GM12878 (cell line): Measurements from ENCODE around the gene SLC2A14.

ENCODE experiments used
- ESRRA ChIP-seq: IDR thresholded peaks from 2 replicates; pipeline ENCODE4 v1.6.1; 2012; ENCODE audit warnings: mild to moderate bottlenecking, low read length, improper control_type of control experiment
- KDM1A ChIP-seq: fragments of 200-600 bp; sonication (generic); IDR thresholded peaks from 2 replicates; pipeline ENCODE4 v1.6.1; 2016; ENCODE audit warnings: borderline replicate concordance
- NR2C1 ChIP-seq: fragments of 450-650 bp; IDR thresholded peaks from 2 replicates; pipeline ENCODE4 v1.6.1; 2017; ENCODE audit warnings: antibody characterized with exemption, mild to moderate bottlenecking, moderate library complexity
- RFX5 ChIP-seq: IDR thresholded peaks from 2 replicates; pipeline ENCODE4 v1.6.1; 2011; ENCODE audit warnings: low read depth, low read length, improper control_type of control experiment
- YBX1 ChIP-seq: fragments of 450-650 bp; IDR thresholded peaks from 2 replicates; pipeline ENCODE4 v1.6.1; 2016; ENCODE audit warnings: antibody characterized with exemption
- TF ChIP-seq, protein P1 (sequence below): IDR thresholded peaks from 2 replicates; pipeline ENCODE4 v1.6.1; 2012; ENCODE audit warnings: low read depth, low read length, improper control_type of control experiment
- TF ChIP-seq, protein P2 (sequence below), 3 experiments: IDR thresholded peaks in 2 of 3; conservative IDR thresholded peaks in 1 of 3; 2 replicates each; pipeline ENCODE4 v1.5.1; 2011; ENCODE audit warnings: low read depth in 3 of 3, low read length in 3 of 3, mild to moderate bottlenecking in 3 of 3, control low read depth in 2 of 3, moderate library complexity in 2 of 3, inconsistent platforms in 1 of 3, mixed read lengths in 1 of 3; ENCODE audit not compliant: control insufficient read depth in 2 of 3, insufficient read depth in 1 of 3; ENCODE audit errors: extremely low read depth in 1 of 3

DNA sequence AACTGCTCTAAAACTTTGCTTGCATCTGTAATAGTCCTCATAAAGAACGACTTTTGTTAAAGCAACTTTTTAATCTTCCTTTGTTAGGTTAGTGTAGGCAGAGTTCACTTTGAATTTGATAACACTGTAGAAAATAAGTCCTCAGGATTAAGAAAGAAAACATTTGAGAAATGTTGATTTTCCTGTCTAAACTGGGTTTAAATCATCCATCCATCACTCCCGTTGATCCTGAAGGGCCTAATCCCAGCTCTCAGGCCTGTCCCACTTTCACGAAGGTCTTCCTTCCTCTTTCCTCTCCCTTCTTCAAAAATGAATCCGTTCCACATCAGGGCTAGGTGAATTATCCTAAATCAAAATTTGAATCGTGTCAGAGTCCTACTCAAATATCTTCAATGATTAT is 36.9 kb downstream of the SLC2A14 start:
- TF ChIP-seq RFX5: no peak
- no peak for TF ChIP-seq YBX1
- TF ChIP-seq, protein P1, sequence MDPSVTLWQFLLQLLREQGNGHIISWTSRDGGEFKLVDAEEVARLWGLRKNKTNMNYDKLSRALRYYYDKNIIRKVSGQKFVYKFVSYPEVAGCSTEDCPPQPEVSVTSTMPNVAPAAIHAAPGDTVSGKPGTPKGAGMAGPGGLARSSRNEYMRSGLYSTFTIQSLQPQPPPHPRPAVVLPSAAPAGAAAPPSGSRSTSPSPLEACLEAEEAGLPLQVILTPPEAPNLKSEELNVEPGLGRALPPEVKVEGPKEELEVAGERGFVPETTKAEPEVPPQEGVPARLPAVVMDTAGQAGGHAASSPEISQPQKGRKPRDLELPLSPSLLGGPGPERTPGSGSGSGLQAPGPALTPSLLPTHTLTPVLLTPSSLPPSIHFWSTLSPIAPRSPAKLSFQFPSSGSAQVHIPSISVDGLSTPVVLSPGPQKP: no peak
- TF ChIP-seq ESRRA: no peak
- TF ChIP-seq, protein P2, sequence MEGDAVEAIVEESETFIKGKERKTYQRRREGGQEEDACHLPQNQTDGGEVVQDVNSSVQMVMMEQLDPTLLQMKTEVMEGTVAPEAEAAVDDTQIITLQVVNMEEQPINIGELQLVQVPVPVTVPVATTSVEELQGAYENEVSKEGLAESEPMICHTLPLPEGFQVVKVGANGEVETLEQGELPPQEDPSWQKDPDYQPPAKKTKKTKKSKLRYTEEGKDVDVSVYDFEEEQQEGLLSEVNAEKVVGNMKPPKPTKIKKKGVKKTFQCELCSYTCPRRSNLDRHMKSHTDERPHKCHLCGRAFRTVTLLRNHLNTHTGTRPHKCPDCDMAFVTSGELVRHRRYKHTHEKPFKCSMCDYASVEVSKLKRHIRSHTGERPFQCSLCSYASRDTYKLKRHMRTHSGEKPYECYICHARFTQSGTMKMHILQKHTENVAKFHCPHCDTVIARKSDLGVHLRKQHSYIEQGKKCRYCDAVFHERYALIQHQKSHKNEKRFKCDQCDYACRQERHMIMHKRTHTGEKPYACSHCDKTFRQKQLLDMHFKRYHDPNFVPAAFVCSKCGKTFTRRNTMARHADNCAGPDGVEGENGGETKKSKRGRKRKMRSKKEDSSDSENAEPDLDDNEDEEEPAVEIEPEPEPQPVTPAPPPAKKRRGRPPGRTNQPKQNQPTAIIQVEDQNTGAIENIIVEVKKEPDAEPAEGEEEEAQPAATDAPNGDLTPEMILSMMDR (IDR thresholded peaks at IDR 0.05 in 2 of 3, conservative IDR thresholded peaks at IDR 0.05 in 1 of 3; ENCODE audit: control insufficient read depth in 2 of 3, extremely low read depth in 1 of 3, insufficient read depth in 1 of 3, low read depth in 3 of 3, low read length in 3 of 3): no peak
- no peak for TF ChIP-seq KDM1A
- no peak for TF ChIP-seq NR2C1
